Measurements from ENCODE around the gene PPP1R2C. TPM values are rescaled to one million over a fixed set of nuclear protein-coding genes. Genes with fewer than 3 reads are reported as not detected.
A peak's percentile ranks its signal among the peaks of the same experiment; 100 is the strongest.

The PPP1R2C gene
- total RNA-seq, 1 donor = not detected

- DNase-seq (ENCODE audit: low read depth) = no peak
- no peak overlapping the region for H3K4me3 ChIP-seq (ENCODE audit: low read depth, low read length)
- no peak for TF ChIP-seq CTCF (IDR thresholded peaks at IDR 0.05; ENCODE audit: insufficient read depth, low read depth, low read length)
These were observed 38.2 kb downstream of the PPP1R2C start for GRCh38 chrX:42739741-42740140.

GRCh38 chrX:42739258-42739657, 38.7 kb downstream of the PPP1R2C start:
- peak; percentile 24 for DNase-seq (ENCODE audit: low read depth)
- TF ChIP-seq CTCF (IDR thresholded peaks at IDR 0.05; ENCODE audit: insufficient read depth, low read depth, low read length) = no peak

GRCh38 chrX:42738552-42738951, 39.4 kb downstream of the PPP1R2C start:
- DNase-seq (ENCODE audit: low read depth) = no peak
- H3K4me3 ChIP-seq (ENCODE audit: low read depth, low read length) = no peak overlapping the region
- no peak for TF ChIP-seq CTCF (IDR thresholded peaks at IDR 0.05; ENCODE audit: insufficient read depth, low read depth, low read length)

More at GRCh38 chrX:42739258-42739657, 38.7 kb downstream of the PPP1R2C start:
- H3K4me3 ChIP-seq (ENCODE audit: low read depth, low read length) = no peak overlapping the region

- H3K4me3 ChIP-seq (ENCODE audit: low read depth, low read length) = no peak overlapping the region
- DNase-seq (ENCODE audit: low read depth) = no peak
- TF ChIP-seq CTCF (IDR thresholded peaks at IDR 0.05; ENCODE audit: insufficient read depth, low read depth, low read length) = no peak
These were observed 42.7 kb downstream of the PPP1R2C start for GRCh38 chrX:42735250-42735649.

- no peak overlapping the region for H3K4me3 ChIP-seq (ENCODE audit: low read depth, low read length)
- DNase-seq (ENCODE audit: low read depth) = peak; percentile 74
- TF ChIP-seq CTCF (IDR thresholded peaks at IDR 0.05; ENCODE audit: insufficient read depth, low read depth, low read length) = no peak
These were observed 45.5 kb downstream of the PPP1R2C start for GRCh38 chrX:42732506-42732905.

Measured in fibroblast of villous mesenchyme (primary cell).